DND-41 (cell line): ENCODE data around the gene STAMBP.
A peak's percentile ranks its signal among the peaks of the same experiment; 100 is the strongest.

Experiments used
- ATAC-seq: fragments of 200-7000 bp; cut with Tn5 transposase; 3 replicates; pipeline ENCODE4 v1.9.1; 2021; ENCODE audit warnings: low read depth; ENCODE audit not compliant: insufficient read depth
- DNase-seq: peaks from one replicate; pipeline ENCODE4 v3.0.0-alpha.2; 2020
- H2AFZ ChIP-seq: 2 replicates; pipeline ENCODE4 v1.6.0; 2012; ENCODE audit warnings: low read depth, low read length
- H3K27ac ChIP-seq: 2 replicates; pipeline ENCODE4 v1.5.1; 2012; ENCODE audit warnings: low read length, inconsistent platforms
- H3K27me3 ChIP-seq: fragments of 200-600 bp; sonication (generic); 2 replicates; pipeline ENCODE4 v1.6.0; 2012; ENCODE audit warnings: low read length, mild to moderate bottlenecking, inconsistent platforms; ENCODE audit not compliant: insufficient read depth, poor library complexity
- H3K36me3 ChIP-seq: 2 replicates; pipeline ENCODE4 v1.5.1; 2012; ENCODE audit warnings: low read length, inconsistent platforms; ENCODE audit not compliant: insufficient read depth
- H3K4me1 ChIP-seq: 2 replicates; pipeline ENCODE4 v1.5.1; 2012; ENCODE audit warnings: mild to moderate bottlenecking, low read length; ENCODE audit not compliant: insufficient read depth
- H3K4me2 ChIP-seq: 2 replicates; pipeline ENCODE4 v1.6.0; 2012; ENCODE audit warnings: mild to moderate bottlenecking, moderate library complexity, low read length, inconsistent platforms; ENCODE audit not compliant: insufficient read depth
- H3K4me3 ChIP-seq, 2 experiments: fragments of 200-600 bp in 1 of 2; shearing (Covaris generic) in 1 of 2; 2 replicates each; pipeline ENCODE4 v1.5.1; 2012 to 2016; ENCODE audit warnings: inconsistent platforms in 2 of 2, low read length in 2 of 2, mild to moderate bottlenecking in 2 of 2, low read depth in 1 of 2, moderate library complexity in 1 of 2
- H3K79me2 ChIP-seq: 2 replicates; pipeline ENCODE4 v1.6.0; 2012; ENCODE audit warnings: low read length, inconsistent platforms; ENCODE audit not compliant: insufficient read depth
- H3K9ac ChIP-seq: 2 replicates; pipeline ENCODE4 v1.6.0; 2012; ENCODE audit warnings: low read depth, mild to moderate bottlenecking, inconsistent platforms, low read length, moderate library complexity
- H3K9me3 ChIP-seq: 2 replicates; pipeline ENCODE4 v1.5.1; 2012; ENCODE audit warnings: low read length, moderate library complexity, mild to moderate bottlenecking, inconsistent platforms; ENCODE audit not compliant: insufficient read depth, severe bottlenecking
- H4K20me1 ChIP-seq: 2 replicates; pipeline ENCODE4 v1.6.0; 2012; ENCODE audit warnings: low read length; ENCODE audit not compliant: insufficient read depth
- CTCF ChIP-seq: IDR thresholded peaks from 2 replicates; pipeline ENCODE4 v1.5.1; 2012; ENCODE audit warnings: borderline replicate concordance, low read length, moderate library complexity, mild to moderate bottlenecking; ENCODE audit not compliant: poor library complexity, severe bottlenecking; ENCODE audit errors: extremely low read depth
- EZH2 ChIP-seq: IDR thresholded peaks from 3 replicates; pipeline ENCODE4 v1.6.1; 2012; ENCODE audit warnings: borderline replicate concordance, low read depth, mild to moderate bottlenecking, moderate library complexity, low read length, inconsistent platforms; ENCODE audit not compliant: severe bottlenecking

Gene STAMBP

GRCh38 chr2:73896362-73897239 lies 67.8 kb downstream of the STAMBP start:
- H3K36me3 ChIP-seq: no peaks in the 10 kb centered on the region
- H2AFZ ChIP-seq: peak overlapping the region; percentile 54
- DNase-seq: peak; percentile 55
- peak overlapping the region; percentile 11; the same call in 1 of the 2 replicates for H3K4me2 ChIP-seq
- peak; percentile 94 for ATAC-seq
- H3K4me3 ChIP-seq: no peak overlapping the region
- peak overlapping the region; percentile 45 for H3K27ac ChIP-seq
- no peaks in the 10 kb centered on the region for H3K9me3 ChIP-seq
- no peak for TF ChIP-seq EZH2
- no peak for TF ChIP-seq CTCF
- no peaks in the 10 kb centered on the region for H3K27me3 ChIP-seq
- peaks cover 19% of the 10 kb centered on the region for H3K4me1 ChIP-seq
- H3K79me2 ChIP-seq: no peaks in the 10 kb centered on the region
- H4K20me1 ChIP-seq: no peaks in the 10 kb centered on the region
- peak overlapping the region; percentile 16; the same call in 1 of the 2 replicates for H3K9ac ChIP-seq

GRCh38 chr2:73897240-73897583 lies 68.5 kb downstream of the STAMBP start:
- Histone ChIP-seq H3K4me1 (peaks cover 19% of the 10 kb centered on the region), H3K27me3 (peaks cover under 1% of the 10 kb centered on the region), H3K4me2 (peak overlapping the region; percentile 11; the same call in 1 of the 2 replicates), H3K27ac (peak overlapping the region; percentile 42; the same call in 1 of the 2 replicates), H3K79me2 (no peaks in the 10 kb centered on the region), H3K9me3 (no peaks in the 10 kb centered on the region), H2AFZ (peak overlapping the region; percentile 54), H4K20me1 (no peaks in the 10 kb centered on the region), H3K4me3 (no peak overlapping the region), H3K9ac (peak overlapping the region; percentile 16; the same call in 1 of the 2 replicates), H3K36me3 (no peaks in the 10 kb centered on the region)
- DNase-seq (no peak), ATAC-seq (0 out of 3 replicates have a peak, but pooled peaks have one; percentile 14)
- no peak for TF ChIP-seq CTCF
- TF ChIP-seq EZH2: no peak

- Histone ChIP-seq H3K9ac (no peak overlapping the region), H3K4me3 (no peak overlapping the region), H3K27ac (no peak overlapping the region), H3K4me1 (peaks cover 19% of the 10 kb centered on the region), H4K20me1 (no peaks in the 10 kb centered on the region), H3K4me2 (no peak overlapping the region), H3K27me3 (peaks cover 3% of the 10 kb centered on the region), H3K79me2 (no peaks in the 10 kb centered on the region), H3K36me3 (no peaks in the 10 kb centered on the region), H2AFZ (no peak overlapping the region), H3K9me3 (no peaks in the 10 kb centered on the region)
- DNase-seq (no peak), ATAC-seq (no peak)
- TF ChIP-seq EZH2: no peak
- TF ChIP-seq CTCF: no peak
These were observed 69.2 kb downstream of the STAMBP start for GRCh38 chr2:73897934-73898333.
